ENCODE results near the gene DHX40.

DNA sequence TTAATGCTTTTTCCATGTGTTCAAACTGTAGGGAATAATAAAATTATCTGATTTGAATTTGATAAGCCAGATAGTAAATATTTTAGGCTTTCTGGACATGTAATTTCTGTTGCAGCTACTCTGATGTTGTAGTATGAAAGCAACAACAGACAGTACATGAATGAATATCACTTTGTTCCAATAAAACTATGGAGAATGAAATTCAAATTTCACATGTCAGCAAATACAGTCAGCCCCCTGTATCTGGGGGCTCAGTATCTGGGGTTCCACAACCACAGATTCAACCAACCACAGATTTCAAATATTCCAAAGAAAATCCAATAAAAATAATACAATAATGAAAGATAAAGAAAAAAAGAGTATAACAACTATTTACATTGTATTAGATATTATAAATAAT is 46.1 kb downstream of the DHX40 start:
- TF ChIP-seq CTCF (IDR thresholded peaks at IDR 0.05) (no peak), POLR2AphosphoS5 (IDR thresholded peaks at IDR 0.05) (no peak), POLR2A (IDR thresholded peaks at IDR 0.05) (no peak)
